PC-9 (cell line): ENCODE results near the gene NKX2-3. TPM values are rescaled to one million over a fixed set of nuclear protein-coding genes. Genes with fewer than 3 reads are reported as not detected.

Source experiments
- BruUV-seq: library from RNA; stranded (reverse); fragments of 400-500 nt; replicated peaks from 2 replicates; lab custom pipeline; 2021; lab: Mats Ljungman, UMichigan
- CTCF ChIA-PET: fragments of 300-600 bp; sonication (Branson Sonifier 250); formaldehyde crosslinking; loops from one replicate; lab custom pipeline; 2022; ENCODE audit warnings: antibody characterized with exemption; lab: Charles Lee
- POLR2A ChIA-PET: fragments of 300-600 bp; sonication (Branson Sonifier 250); formaldehyde crosslinking; loops from one replicate; lab custom pipeline; 2022; ENCODE audit warnings: antibody characterized with exemption; ENCODE audit not compliant: unreplicated experiment; lab: Charles Lee
- DNase-seq, 2 experiments: peaks; one replicate each; pipeline versions ENCODE4 v3.0.0 to v3.0.0-alpha.2; 2015 to 2022; ENCODE audit warnings: mixed read lengths in 1 of 2
- H2AFZ ChIP-seq: fragments of 200-600 bp; sonication (generic); 2 replicates; pipeline ENCODE4 v1.8.1; 2017; ENCODE audit warnings: antibody characterized with exemption
- H3F3A ChIP-seq: fragments of 200-600 bp; sonication (generic); 2 replicates; pipeline ENCODE4 v1.8.1; 2017; ENCODE audit warnings: antibody characterized with exemption, mild to moderate bottlenecking, low read depth; ENCODE audit not compliant: insufficient read depth
- H3K27ac ChIP-seq: fragments of 200-600 bp; sonication (generic); 2 replicates; pipeline ENCODE4 v1.6.1; 2016; ENCODE audit warnings: mixed run types
- H3K27me3 ChIP-seq: fragments of 200-600 bp; sonication (generic); 2 replicates; pipeline ENCODE4 v1.6.1; 2016; ENCODE audit warnings: low read depth, mixed run types; ENCODE audit not compliant: insufficient read depth
- H3K36me3 ChIP-seq: fragments of 200-600 bp; sonication (generic); 2 replicates; pipeline ENCODE4 v1.6.1; 2016; ENCODE audit warnings: low read depth, mixed run types
- H3K4me1 ChIP-seq: fragments of 200-600 bp; sonication (generic); replicated peaks from 2 replicates; pipeline ENCODE4 v1.6.1; 2016; ENCODE audit warnings: mixed run types; ENCODE audit not compliant: insufficient read depth
- H3K4me2 ChIP-seq: fragments of 200-600 bp; sonication (generic); 2 replicates; pipeline ENCODE4 v1.6.1; 2017; ENCODE audit warnings: mixed run types
- H3K4me3 ChIP-seq: fragments of 200-600 bp; sonication (generic); 2 replicates; pipeline ENCODE4 v1.6.1; 2016; ENCODE audit warnings: mixed run types
- H3K79me2 ChIP-seq: fragments of 200-600 bp; sonication (generic); 2 replicates; pipeline ENCODE4 v1.6.1; 2017; ENCODE audit warnings: low read depth, mixed run types
- H3K9me2 ChIP-seq: fragments of 200-600 bp; sonication (generic); 2 replicates; pipeline ENCODE4 v1.8.1; 2017; ENCODE audit warnings: mild to moderate bottlenecking; ENCODE audit not compliant: insufficient read depth
- H3K9me3 ChIP-seq: fragments of 200-600 bp; sonication (generic); 2 replicates; pipeline ENCODE4 v1.8.1; 2016; ENCODE audit warnings: low read depth; ENCODE audit not compliant: insufficient read depth
- H4K20me1 ChIP-seq: fragments of 200-600 bp; sonication (generic); 2 replicates; pipeline ENCODE4 v1.8.1; 2017; ENCODE audit not compliant: insufficient read depth
- CTCF ChIP-seq: fragments of 200-600 bp; sonication (generic); conservative IDR thresholded peaks from 2 replicates; pipeline ENCODE4 v1.6.1; 2017; ENCODE audit warnings: mixed run types, antibody characterized with exemption, mild to moderate bottlenecking, moderate library complexity
- EZH2 ChIP-seq: fragments of 200-600 bp; sonication (generic); IDR thresholded peaks from 2 replicates; pipeline ENCODE4 v1.8.0; 2017; ENCODE audit warnings: antibody characterized with exemption, low read depth
- intact Hi-C: fragments of 100-400 bp; cut with micrococcal nuclease; formaldehyde crosslinking; loops from one replicate; pipeline ENCODE4 v1.10.0; 2022; ENCODE audit not compliant: unreplicated experiment
- total RNA-seq: library from RNA; stranded (reverse); gene quantifications from 2 replicates; pipeline ENCODE4 v1.2.3, GENCODE V29; 2021

The NKX2-3 gene
- total RNA-seq, 1 experiment from 2014 or later = not detected

GRCh38 chr10:99583687-99584086 lies 50.9 kb downstream of the NKX2-3 start:
- Histone ChIP-seq H2AFZ (no peak overlapping the region), H3K4me3 (no peak overlapping the region), H3K79me2 (no peaks in the 10 kb centered on the region), H3K9me2 (no peaks in the 10 kb centered on the region), H3K4me1 (no peaks in the 10 kb centered on the region), H4K20me1 (no peaks in the 10 kb centered on the region), H3K27ac (no peak overlapping the region), H3F3A (no peaks in the 10 kb centered on the region), H3K9me3 (no peaks in the 10 kb centered on the region), H3K27me3 (no peaks in the 10 kb centered on the region), H3K36me3 (no peaks in the 10 kb centered on the region), H3K4me2 (no peak overlapping the region)
- intact Hi-C loops = no loop called here
- BruUV-seq = no TSS peak
- ChIA-PET POLR2A (no interaction called here), CTCF (no interaction called here)
- DNase-seq = no peak
- TF ChIP-seq CTCF (no peak), EZH2 (no peak)

Other genes with a start within 250 kb of the NKX2-3 start
- gene CNNM1, start 203.6 kb upstream of the NKX2-3 start, total RNA-seq = not detected in 2 replicates
- gene GOT1, start 102.3 kb upstream of the NKX2-3 start, total RNA-seq = 27.5 and 28.6 TPM in 2 replicates
- gene SLC25A28, start 87.5 kb downstream of the NKX2-3 start, total RNA-seq = 17.6 and 17.7 TPM in 2 replicates
- gene ENTPD7, start 126.6 kb downstream of the NKX2-3 start, total RNA-seq = 4.2 and 5.4 TPM in 2 replicates
- gene COX15, start 199.2 kb downstream of the NKX2-3 start, total RNA-seq = 31.4 and 35.2 TPM in 2 replicates
- 7.6 and 9.2 TPM in 2 replicates for gene CUTC, start 199.3 kb downstream of the NKX2-3 start, total RNA-seq
- 132 and 174 TPM in 2 replicates for gene ABCC2, start 249.7 kb downstream of the NKX2-3 start, total RNA-seq